Stimulated activated CD4-positive, alpha-beta T cell treated with anti-CD3 and anti-CD28 coated beads, Interleukin-4, amount 100 ng/mL, for 4 hours (primary cell): ENCODE measurements around the gene ORC3.
"Not testable (repeated sequence)": the region's sequence is repeated elsewhere in the genome, so short reads cannot be mapped to it uniquely, and the experiment has no call there.

Source experiments
- DNase-seq, 2 experiments: peaks; one replicate each; pipeline ENCODE4 v3.0.0-alpha.2; 2020

The ORC3 gene

DNA sequence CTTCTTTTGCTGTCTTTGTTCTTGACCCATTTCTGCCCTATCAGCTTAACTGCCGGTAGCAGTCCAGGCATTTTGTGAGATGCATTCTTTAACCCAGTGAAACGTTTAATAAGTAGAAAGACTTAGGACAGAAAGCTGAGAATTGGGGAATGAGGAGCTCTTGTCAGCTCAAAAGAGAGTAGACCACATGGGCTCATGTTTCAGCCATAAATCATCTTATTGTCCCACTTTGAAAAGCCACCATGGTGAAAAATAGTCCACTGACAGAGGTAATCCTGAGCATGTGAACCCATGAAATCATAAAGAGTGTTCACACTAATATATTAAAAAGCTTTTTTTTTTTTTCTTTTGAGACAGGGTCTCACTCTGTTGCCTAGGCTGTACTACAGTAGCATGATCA lies 16.3 kb downstream of the ORC3 start:
- no peak for DNase-seq

DNA sequence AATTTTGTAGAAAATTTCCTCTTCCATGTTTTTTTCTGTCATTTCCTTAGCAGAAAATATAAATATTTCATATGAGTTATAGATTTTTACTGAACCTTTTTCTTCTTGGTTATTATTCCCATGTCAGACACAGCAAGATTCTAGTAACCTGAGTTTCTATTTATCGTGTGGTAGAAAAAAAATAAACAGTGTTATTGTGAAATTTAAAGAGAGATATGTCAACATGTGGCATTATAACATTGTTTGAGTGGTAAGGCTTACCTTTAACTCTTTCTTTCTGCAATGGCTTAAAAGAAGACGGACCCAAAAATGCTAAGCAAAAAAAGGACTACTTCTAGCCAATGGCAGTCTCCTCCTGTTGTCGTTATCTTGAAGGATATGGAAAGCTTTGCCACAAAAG lies 18.9 kb downstream of the ORC3 start:
- no peak for DNase-seq

DNA sequence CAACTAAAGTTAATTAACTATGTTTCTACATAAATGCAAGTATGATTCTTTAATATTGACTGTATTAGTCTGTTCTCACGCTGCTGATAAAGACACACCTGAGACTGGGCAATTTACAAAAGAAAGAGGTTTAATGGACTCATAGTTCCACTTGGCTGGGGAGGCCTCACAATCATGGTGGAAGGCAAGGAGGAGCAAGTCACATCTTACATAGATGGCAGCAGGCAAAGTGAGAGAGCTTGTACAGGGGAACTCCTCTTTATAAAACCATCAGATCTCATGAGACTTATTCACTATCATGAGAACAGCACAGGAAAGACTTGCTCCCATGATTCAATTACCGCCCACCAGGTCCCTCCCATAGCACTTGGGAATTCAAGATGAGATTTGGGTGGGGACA lies 23.1 kb downstream of the ORC3 start:
- DNase-seq: not testable (repeated sequence)

DNA sequence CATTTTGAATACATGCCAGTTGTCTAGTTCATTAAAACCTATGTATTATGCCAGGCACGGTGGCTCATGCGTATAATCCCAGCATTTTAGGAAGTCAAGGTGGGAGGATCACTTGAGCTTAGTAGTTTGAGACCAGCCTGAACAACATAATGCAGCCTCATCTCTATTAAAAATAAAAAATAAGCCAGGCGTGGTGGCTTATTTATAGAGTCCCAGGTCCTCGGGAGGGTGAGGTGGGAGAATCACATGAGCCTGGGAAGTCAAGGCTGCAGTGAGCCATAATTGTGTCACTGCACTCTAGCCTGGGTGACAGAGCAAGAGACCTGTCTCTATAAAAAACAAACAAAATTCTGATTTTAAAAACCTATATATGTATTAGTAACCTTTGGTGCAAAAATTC lies 27.5 kb downstream of the ORC3 start:
- no peak for DNase-seq

DNA sequence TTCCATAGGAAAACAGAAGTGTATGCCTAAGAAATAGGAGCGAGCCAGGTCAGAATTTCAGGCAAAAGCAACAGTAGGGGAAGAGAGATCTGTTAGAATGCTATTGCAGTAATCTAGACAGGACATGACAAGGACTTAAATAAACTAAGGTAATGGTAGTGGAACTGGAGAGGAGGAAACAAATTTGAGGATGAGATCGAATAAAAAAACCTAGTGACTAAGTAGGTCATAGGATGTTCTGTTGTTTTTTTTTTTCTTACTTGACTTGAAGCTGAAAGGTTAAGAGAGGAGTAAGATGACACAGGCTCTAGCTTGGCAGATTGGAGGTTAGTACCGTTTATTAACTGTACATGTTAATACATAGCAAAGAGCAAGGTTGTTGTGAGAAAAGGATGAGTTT lies 28.6 kb downstream of the ORC3 start:
- no peak for DNase-seq

DNA sequence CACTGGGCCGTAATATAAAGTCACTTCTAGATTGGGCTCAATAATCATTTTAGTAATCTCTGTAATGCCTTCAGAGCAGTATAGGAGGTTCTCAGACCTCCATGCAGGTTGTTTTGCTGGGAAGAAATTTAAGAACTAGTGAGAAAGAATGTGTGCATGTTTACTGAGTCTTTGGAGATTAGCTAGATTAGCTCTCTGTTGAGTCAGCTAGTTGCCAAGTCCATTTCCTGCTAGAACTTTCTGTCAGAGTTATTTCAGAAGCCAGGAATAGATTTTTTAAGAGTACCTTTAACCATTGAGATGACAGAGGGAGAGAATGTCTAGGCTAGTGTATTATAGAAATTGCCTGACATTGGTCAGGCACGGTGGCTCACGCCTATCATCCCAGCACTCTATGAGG lies 33.3 kb downstream of the ORC3 start:
- no peak for DNase-seq

DNA sequence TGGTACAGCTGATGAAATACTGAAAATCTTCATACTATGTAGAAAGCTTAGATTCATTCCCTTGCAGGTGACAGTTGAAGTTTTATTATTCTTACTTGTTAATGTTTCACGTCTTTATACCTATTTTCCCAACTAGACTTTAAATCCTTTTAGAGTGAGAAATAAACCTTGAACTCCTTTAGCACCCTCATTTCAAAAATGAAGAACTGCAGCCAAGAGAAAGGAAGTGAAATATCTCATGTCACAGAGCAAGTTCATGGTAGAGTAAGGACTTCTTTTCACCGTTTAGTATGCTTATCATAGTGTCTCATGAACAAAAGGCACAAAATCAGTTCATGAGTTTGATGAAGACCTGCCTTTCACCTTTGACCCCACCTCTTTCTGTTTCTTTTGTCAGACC lies 38.5 kb downstream of the ORC3 start:
- no peak for DNase-seq

DNA sequence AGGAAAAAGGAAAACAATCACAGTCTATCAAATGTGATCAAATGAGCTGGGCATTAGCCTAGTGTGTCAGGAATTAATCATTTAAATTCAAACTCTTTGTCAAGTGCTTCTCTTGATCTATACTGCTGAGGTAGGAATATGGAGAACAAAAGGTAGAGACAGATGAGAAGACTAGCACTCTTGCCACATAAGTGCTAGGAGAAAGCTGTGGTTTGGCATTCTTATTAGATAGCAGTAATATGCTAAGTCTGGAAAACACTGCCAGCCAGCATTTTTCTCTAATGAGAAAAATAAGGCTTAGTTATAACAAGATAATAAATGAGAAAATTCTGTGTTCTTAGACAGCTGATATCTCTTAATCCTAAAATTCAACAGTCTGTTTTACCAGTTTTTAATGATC lies 38.9 kb downstream of the ORC3 start:
- DNase-seq: no peak

DNA sequence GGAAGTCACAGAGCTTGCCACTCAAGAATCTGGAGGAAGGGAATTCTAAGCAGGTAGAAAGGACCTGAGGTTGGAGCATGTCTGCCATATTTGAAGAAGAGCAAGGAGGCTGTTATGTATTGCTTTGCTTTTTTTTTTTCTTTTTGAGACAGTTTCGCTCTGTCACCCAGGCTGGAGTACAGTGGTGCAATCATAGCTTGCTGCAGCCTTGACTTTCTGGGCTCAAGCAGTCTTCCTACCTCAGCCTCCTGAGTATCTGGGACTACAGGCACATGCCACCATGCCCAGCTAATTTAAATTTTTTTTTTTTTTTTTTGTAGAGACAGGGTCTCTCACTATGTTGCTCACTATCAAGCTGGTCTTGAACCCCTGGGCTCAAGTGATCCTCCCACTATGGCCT lies 40.8 kb downstream of the ORC3 start:
- DNase-seq: no peak

DNA sequence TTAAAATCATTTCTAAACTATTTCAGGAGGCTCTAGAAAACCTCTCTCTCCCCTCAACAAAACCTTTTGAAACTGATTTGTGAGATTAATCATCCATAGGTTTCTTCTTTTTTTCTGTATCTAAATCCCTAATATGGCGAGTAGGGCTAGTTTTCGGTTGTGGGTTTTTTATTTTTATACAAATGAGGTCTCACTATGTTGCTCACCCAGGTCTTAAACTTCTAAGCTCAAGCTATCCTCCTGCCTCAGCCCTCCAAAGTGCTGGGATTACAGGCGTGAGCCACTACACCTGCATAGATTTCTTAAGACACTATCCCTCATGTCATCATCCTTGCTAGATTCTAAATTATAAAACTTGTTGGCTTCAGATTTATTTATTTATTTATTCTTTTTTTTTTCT lies 43.9 kb downstream of the ORC3 start:
- no peak for DNase-seq

DNA sequence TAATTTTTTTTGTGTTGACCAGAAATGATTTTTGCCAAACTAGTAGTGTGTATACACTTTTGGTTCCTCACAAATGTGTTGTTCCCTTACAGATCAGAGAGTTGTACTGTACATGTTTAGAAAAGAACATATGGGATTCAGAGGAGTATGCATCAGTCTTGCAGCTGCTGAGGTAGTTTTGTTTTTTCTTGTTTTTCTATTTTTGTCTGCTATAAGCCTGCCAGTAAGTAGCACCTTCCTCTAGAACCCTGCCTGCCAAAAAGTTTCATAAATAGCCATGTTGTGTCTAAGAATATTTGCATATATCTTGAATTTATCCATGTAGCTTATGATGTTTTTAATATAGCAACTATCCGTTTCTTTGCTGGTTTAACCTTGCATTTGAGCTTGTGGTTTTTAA lies 46.4 kb downstream of the ORC3 start:
- no peak for DNase-seq

DNA sequence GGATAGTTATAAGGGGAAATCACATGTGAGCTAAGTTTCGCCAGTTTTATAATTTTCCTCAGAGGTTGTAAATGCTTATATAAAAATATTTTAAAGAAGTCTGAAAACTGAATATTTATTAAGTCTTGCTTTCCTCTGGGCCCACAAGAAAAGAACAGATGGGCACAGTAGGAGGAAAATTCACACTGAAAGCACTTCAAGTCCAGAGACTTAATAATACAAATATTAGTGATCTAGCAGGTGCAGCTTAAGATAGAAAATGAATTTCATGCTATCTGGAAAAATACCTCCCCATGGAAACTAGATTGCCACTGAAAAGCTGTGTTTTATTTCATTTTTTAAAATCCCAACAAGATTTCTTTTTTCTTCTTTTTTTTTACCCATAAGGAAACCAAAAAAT lies 47.2 kb downstream of the ORC3 start:
- DNase-seq: no peak

DNA sequence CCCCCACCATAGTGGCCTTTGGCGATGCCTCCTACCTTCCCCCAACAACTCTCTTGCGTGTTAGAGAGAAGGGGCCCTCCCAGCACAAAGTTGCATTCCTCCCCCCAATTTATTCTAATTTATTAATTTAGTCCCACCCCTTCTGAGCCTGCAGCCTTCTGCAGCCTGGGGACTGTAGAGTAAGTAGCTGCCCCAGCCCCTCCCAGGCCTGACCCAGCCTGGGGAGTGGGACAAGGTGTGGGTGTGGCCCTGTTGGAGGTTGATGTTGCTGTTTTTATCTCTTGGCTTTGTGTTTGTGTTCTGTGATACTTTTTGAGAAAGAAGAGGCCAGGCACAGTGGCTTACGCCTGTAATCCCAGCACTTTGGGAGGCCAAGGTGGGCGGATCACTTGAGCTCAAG lies 49.4 kb downstream of the ORC3 start:
- DNase-seq: no peak

DNA sequence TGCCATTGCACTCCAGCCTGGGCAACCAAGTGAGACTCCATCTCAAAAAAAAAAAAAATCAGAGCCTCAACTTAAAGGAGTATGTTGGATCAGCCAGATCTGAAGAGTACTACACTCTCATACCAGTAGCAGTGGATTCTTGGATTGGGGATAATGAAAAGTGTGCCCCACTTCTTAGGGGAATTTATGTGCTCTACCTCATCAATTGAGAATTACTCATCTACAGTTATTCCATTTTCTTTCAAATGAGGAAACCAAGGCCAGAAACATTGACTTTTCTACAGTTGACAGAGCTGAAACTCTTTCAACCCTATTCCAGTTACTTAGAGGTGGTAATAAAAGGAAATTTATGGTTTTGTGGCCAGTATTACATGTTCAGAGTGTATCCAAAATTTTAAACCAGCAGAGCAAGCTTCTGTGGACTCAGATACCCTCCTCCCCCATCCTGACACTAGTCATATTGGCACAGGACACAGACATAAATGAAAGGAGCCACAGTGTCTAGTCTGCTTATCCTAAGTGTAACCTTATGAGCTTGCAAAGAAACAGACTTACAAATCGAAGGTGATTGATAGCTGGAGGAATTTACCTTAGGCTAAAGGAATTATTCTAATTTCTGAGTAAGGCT lies 51.2 kb downstream of the ORC3 start:
- no peak for DNase-seq

DNA sequence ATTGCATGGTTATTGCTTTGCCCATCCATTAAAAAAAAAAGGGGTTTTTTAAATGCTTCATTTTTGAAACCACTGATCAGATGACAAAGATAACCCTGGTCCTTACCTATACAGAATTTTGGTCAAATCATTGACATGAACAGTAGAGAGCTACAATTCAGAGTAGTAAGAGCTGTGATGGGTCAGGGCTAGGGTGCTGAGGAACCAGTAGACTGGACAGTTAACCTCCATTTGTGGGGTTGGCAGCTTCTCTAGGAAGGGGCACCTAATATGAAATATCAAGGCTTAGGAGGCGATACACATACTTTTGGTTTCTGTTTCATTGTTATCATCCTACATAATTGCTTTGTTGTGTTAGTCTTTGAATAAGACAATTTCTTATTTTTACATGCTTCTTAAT lies 55.1 kb downstream of the ORC3 start:
- no peak for DNase-seq

DNA sequence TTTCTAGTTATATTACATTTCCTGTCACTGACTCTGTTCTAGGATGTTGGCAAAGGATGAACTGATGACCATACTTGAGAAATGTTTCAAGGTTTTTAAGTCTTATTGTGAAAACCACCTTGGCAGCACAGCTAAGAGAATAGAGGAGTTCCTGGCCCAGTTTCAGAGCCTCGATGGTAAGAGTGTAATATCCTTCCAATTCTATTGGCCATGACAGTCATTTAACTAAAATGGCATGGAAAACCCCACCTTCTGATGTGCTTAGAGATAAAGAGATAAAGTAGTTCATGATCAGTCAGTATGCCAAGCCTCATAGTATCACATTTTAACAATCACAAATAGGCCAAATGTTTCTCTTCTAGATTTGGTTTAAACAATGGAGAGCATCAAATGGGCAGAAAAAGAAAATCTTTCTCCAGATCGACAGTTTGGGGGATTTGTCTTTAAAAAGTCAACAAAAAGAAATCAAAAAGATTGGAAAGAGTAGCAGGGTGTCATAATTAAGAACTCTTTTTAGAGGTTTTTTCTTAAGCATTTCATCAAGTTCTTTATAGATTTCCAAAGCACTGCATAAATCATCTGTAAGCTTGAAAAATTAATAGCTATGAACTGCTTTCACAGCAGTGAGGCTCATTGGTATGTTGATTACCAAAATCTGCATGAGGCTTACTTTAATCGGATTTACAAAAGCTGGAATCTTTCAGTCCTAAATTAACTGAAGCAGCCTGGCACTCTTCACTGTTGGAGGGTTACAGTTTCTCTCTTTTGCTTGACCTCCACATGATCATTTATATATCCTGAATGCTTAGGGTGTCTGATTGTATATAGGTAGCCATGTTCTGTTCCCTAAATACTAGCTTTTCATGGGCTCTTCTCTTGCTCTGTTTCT lies 63.4 kb downstream of the ORC3 start:
- no peak for DNase-seq

DNA sequence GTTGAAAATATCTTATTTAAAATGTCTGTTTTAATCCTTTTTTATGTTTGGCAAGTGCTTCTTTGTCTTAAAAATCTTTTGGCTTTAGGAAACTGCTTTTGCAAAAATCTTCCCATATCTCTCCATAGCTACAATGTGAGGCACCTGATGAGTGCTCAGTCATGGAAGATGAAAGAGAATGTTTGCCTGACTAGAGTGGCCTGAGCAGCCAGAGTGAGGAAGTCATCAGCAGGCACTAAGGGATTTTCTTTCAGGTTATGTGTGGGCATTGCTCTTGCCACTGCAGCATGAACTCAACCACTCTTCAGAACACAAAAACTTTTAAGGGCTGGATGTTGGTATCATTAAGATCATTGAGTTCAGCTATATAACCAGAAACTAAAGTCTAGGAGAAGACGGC lies 64.2 kb downstream of the ORC3 start:
- no peak for DNase-seq

DNA sequence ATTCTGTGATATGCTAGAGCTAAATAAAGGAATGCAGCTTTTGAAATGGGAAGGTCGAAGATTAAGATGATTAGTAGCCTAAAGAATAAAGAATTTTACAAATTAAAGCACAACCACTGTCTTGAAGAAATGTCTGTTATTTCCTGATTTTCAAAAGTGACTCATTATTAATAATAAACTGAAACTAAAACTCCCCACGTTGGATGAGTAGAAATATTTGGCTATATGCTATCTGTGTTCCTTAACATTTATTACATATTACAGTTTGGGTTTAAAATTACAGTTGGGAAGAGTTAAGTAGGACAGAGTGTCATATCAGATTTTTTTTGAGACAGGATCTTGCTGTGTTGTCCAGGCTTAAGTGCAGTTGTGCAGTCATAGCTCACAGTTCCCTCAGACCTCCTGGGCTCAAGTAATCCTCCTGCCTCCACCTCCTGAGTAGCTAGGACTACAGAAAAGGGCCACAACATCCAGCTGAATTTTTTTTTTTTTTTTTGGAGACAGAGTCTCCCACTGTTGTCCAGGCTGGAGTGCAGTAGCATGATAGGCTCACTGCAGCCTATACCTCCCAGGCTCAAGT lies 65.0 kb downstream of the ORC3 start:
- no peak for DNase-seq

DNA sequence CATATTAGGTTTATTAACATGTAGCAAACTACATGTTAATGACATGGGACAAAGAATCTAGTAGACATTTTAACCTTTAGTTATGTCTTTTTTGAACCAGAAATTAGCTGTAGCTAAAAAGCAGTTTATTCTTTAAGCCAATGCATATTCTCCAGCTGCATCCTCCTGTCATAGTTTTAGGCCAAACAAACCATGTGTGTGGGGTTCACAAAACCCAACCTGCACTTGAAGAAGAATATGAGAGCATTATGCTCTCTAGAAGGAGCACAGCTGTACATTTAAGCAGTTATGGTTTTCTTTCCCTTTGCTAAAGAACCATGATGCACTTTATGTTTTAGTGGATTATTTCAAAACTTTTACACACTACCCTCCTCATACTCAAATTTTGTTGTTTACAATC lies 65.9 kb downstream of the ORC3 start:
- DNase-seq: no peak

DNA sequence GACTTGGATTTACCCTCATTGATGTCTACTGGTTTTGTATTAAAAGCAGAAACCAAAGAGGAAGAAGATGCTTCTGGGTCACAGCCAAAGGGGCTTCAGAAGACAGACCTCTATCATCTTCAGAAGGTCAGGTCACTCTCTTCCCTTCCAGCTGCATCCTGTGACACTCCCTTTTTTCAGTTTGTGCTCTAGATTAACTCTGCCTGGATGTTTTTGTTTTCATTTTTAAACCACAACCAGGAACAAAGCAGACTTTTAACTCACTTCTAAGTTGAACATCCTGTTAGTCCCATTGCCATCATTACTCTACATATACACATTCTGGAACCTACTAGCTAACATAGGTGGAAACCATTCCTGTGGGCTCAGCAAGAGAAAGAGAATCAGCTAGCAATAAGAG lies 66.9 kb downstream of the ORC3 start:
- no peak for DNase-seq

DNA sequence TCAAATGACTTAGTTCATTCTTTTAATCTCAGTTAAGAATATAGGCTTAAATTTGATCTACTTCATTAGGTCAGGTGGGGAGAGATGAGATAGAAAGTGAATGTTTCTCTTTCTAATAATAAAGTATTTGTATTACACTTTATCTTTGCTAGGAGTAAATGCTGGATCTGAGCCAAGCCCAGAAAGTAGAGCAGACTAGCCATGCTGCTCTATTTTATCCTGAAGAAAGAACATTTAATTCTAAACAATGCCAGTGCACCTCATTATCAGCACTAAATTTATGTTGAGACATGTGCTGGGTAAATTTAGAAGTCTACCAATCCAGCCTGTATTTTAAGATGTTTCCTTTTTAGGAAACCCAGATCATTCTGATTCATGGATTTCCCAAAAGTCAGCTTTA lies 68.6 kb downstream of the ORC3 start:
- DNase-seq: no peak

DNA sequence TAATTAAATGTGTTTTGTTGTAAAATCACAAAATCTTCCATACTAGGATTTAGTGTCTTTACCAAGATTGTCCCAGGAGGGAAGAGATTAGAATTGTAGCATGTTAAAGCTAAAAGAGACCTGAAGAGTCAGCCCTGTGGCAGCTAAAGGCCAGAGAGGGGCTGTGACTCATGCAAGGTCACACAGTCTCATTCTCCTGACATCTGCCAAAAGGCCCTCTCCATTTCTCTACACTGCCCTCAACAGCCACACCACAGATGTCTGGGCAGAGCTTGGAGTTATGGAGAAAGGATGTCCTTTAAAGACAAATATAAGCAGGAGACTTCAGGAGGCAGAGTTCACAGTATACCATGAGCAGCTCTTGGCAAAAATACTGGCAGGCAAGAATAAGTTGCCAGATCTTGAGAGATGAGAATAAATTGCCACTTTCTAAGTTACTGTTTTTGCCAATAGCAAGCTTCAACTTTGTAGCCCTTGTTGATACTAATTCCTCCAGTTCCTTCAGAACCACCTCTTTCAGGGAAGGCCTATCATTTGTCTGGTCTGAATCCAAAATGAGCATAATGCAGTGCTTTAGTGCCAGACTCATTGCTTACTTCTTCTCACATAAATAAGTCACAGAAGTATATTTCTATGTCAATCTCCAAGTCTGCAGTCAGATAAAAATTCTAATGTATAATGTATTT lies 70.4 kb downstream of the ORC3 start:
- DNase-seq: no peak

DNA sequence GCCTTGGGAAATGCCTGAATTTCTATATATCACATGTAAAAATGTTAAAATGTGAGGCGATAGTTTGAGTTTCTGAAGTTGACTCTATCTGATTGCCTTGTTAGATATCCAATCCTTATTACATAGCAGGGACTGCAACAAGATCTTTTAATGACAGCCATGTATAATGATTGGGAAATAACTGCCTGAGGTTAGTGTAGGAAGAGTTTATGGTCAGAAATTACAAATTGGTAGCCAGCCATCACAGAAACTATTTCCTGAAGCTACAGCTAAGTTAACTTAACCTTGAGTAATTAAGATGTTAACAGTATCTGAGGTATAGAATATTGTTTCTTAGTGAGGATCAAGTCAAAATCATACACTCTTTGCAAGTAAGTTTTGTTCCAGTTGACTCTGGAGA lies 71.1 kb downstream of the ORC3 start:
- no peak for DNase-seq

DNA sequence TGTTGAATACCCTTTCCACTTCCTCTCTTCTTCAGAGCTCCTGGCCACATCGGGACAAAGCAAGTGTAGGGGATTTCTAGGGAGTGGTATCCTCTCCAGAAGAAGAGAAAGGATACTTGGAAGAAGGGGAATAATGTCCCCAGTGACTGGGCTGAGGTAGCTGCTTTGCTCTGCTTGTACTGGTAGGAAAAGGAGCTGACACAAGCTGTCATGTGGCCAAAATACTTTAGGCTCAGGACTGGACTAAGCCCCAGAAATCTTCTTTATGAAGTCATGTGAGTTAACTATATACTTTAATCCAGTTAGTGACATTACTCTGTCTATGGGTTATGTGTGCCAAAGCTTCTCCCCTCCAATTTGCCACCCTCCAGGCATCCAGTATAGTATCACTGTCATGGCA lies 71.6 kb downstream of the ORC3 start:
- DNase-seq: no peak
